Sciatic nerve (tissue), 2 donors: ENCODE data around the gene AGAP1. TPM values are rescaled to one million over a fixed set of nuclear protein-coding genes. Genes with fewer than 3 reads are reported as not detected.

Experiments
- ATAC-seq: fragments of 200-7000 bp; cut with Tn5 transposase; one replicate; pipeline ENCODE4 v1.9.1; 2020; ENCODE audit warnings: mild to moderate bottlenecking, moderate library complexity
- DNase-seq: peaks from one replicate; pipeline ENCODE4 v3.0.0-alpha.2; 2020; ENCODE audit warnings: low spot score
- intact Hi-C: fragments of 100-400 bp; cut with DNase I; formaldehyde crosslinking; loops from one replicate; pipeline ENCODE4 v1.14.2; 2022
- total RNA-seq: library from RNA; stranded (reverse); fragmentation: NEBNext Ultra II Directional; extraction: Animal tissue kit (Norgen Biotek cat#: 25700); gene quantifications from one replicate; pipeline ENCODE4 v1.2.1, GENCODE V29; 2021
- donor health status: DM: no; HTN: no; CAD: no.
- donor health status: DM: no; HTN: no; CAD: no.

AGAP1 gene
- total RNA-seq, 1 donor from 2014 or later = 62.9 TPM

GRCh38 chr2:235661167-235661937 lies 167.5 kb downstream of the AGAP1 start:
- no peak for DNase-seq
- intact Hi-C loops = no loop called here
- ATAC-seq = peak; percentile 8

GRCh38 chr2:235661952-235662351 lies 168.1 kb downstream of the AGAP1 start:
- ATAC-seq (no peak), DNase-seq (no peak)
- intact Hi-C loops = no loop called here

- ATAC-seq (no peak), DNase-seq (no peak)
- intact Hi-C loops = no loop called here
These were observed 170.0 kb downstream of the AGAP1 start for GRCh38 chr2:235663875-235664274.

GRCh38 chr2:235665661-235666212 lies 171.9 kb downstream of the AGAP1 start:
- ATAC-seq (no peak), DNase-seq (no peak)
- intact Hi-C loops = no loop called here

DNA sequence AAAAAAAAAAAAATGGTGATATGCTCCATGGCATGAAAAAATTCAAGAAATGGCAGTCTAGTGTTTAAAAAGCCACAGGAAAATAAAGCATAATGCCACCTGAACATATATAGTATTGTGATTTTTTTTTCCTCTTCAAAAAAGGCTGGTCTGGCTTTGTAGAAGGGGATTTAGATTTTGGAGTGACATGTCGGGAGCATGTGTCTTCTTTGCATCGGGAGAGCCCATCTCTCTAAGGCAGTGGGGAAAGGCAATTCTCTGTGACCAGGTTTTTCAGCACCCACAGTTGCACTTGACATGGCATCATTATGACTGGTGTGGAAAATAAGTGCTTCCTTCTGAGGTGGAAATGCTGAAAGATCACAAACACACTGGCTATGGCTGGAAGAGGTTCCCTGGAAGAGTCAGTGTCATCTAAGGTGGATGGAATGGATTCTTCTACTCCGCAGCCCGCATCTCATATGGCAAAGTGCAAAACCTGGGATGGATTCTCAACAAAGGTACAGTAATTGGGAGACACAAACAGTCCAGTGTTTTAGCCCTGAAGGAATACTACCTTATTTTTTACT lies 172.5 kb downstream of the AGAP1 start:
- intact Hi-C loops = no loop called here
- ATAC-seq = peak; percentile 58
- DNase-seq = no peak

GRCh38 chr2:235668782-235669181 lies 174.9 kb downstream of the AGAP1 start:
- no peak for ATAC-seq
- no peak for DNase-seq
- intact Hi-C loops = no loop called here

DNA sequence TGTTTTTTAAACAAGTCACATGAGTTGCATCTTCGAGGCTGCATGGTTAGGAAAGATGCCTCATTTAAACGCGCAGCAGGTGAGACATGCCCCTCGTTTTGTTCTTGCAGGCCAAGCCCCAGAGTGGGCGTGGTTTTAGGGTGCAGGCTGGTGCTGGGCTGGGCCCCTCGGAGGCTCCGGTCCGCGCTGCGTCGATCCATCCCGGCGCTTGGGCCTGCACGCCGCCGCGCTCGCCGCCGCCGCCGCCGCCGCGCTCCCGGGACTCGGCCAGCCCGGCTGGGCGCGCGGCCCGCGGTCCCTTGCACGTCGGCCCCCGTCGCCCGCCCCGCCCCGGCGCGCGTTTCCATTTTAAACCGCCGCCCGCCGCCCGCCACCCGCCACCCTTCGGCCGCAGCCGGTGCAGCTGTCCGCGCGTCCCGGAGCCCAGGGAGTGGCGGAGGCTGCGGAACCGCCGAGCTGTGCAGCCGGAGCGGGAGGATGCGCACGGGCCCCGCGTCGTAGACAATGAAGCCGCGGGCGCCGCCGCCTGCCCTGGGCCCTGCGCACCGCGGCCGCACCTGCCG lies 175.5 kb downstream of the AGAP1 start:
- intact Hi-C loops = no loop called here
- peak; percentile 66 for ATAC-seq
- peak; percentile 77 for DNase-seq

GRCh38 chr2:235669983-235670962 lies 176.4 kb downstream of the AGAP1 start:
- intact Hi-C loops = loop anchor here (5.0 kb wide), 1 partner anchor 73 kb away; no protein-coding TSS in a partner anchor
- peak; percentile 78 for ATAC-seq
- DNase-seq = peak; percentile 80

DNA sequence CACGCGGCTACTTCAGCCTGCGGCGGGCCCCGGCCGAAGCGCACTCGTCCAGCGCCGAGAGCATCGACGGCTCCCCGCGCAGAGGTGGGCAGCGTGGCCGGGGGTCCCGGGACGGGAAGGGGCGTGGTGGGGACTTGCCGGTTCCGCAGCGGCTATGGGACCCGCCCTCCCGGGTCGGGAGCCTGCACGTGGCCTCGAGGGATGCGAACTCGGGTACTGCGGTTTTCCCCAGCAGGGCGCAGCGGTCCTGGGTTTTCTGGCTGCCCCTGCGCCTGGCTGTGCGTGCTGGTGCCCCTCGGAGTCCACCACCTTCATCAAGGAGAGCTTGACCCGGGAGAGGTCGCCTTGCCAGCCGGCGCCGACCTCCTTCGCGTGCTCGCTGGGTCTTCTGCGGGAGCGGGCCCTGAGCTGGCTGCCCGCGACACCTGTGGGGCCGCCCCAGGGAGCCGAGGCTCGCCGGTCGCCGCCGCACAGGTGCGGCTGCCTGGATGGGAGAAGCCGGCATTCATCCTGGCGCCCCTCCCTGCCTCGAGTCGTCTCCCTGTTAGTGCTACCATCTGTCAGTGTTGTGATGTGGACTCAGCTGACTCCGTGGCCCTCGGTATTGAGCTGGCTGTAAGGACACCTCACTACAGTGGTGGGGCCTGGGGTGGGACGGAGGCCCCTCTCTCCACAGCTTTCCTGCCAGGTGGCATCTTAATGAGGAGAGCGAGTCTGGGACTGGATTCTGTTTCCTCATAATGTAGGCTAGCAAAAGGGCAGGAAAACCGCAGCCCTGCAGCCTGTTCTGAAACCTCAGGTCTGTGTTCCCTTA lies 177.3 kb downstream of the AGAP1 start:
- no peak for ATAC-seq
- intact Hi-C loops = loop anchor here (5.0 kb wide), 1 partner anchor 74 kb away; no protein-coding TSS in a partner anchor
- DNase-seq = no peak

GRCh38 chr2:235672720-235673119 lies 178.9 kb downstream of the AGAP1 start:
- no peak for ATAC-seq
- intact Hi-C loops = loop anchor here (5.0 kb wide), 1 partner anchor 75 kb away; no protein-coding TSS in a partner anchor
- DNase-seq = no peak

GRCh38 chr2:235674146-235674545 lies 180.3 kb downstream of the AGAP1 start:
- ATAC-seq = no peak
- no peak for DNase-seq
- intact Hi-C loops = loop anchor here (5.0 kb wide), 1 partner anchor 77 kb away; no protein-coding TSS in a partner anchor

GRCh38 chr2:235674812-235675211 lies 181.0 kb downstream of the AGAP1 start:
- DNase-seq (no peak), ATAC-seq (no peak)
- intact Hi-C loops = loop anchor here (5.0 kb wide), 1 partner anchor 78 kb away; no protein-coding TSS in a partner anchor

DNA sequence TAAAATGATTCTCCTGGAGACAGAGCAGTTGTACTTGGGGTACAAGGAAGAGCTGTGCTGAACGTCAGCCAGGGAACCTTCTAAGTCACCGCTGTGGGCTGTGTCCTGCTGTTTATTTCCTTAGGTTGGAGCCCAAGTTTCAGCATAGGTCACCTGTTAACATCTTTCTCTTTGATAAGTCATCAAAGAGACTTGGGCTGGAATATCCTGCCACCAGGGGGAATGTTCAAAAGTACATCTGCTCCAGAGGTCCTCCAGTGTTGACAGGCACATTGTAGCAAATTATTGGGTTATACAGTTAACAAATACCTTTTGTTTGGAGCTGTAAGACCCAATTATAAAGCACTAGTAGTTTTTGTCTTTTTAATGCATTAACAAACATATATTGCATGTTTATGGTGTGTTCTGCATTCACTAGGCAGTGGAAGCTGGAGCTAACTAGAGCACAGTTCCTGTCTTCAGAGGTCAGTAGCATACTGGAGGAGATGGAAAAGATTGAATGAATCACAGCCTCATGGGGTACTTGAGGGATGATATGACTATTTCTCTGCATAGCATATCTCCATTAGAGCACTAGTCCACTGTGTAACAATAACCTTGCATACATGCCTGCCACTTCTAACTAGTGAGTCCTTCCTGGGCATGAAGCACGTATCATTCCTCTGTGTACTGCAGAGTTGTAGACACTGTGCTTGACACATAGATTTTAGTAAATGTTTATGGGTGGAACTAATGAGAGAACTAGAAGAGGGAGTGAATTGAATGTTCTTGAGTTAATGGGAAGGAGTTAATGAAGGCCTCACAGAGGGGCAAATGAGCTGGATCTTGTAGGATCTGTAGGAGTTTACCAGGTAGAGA lies 182.1 kb downstream of the AGAP1 start:
- intact Hi-C loops = no loop called here
- DNase-seq (no peak), ATAC-seq (no peak)

DNA sequence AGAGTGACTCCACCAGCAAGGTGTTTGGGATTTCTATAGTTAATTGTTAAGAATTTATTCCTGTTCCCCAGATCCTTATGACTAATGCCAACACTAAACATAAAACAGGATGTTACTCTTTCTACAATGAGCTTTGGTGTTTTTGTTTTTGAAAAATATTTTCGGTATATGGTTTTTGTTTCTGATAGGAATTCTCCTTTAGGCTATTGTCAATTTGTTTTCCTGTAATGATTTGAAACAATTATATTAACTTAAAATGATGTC lies 182.6 kb downstream of the AGAP1 start:
- ATAC-seq (no peak), DNase-seq (no peak)
- intact Hi-C loops = no loop called here

DNA sequence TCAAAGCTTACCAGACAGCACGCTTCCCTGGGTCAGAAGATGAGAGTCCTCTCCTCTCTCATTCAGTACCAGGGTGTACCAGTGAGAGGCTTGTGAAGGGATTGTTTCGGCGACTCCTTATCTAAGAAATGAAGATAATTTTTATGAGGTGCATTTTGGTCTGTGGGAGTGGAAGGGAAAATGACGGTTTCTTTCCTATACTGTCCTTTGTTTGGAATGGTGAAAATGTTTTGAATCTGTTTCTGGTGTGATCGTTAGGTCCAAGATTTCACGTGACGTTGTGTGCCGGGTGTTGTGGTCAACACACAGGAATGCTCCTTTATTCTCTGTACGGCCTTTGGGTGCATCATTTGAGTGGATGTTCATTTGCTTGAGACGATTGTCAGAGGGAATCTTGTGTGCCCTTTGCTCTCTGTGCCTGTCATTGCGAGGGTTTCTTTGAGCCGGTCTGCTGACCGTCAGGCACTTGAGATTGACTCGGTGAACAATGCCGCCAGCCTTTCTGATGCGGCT lies 183.5 kb downstream of the AGAP1 start:
- intact Hi-C loops = no loop called here
- no peak for ATAC-seq
- no peak for DNase-seq

GRCh38 chr2:235677937-235678336 lies 184.1 kb downstream of the AGAP1 start:
- ATAC-seq (no peak), DNase-seq (no peak)
- intact Hi-C loops = no loop called here

DNA sequence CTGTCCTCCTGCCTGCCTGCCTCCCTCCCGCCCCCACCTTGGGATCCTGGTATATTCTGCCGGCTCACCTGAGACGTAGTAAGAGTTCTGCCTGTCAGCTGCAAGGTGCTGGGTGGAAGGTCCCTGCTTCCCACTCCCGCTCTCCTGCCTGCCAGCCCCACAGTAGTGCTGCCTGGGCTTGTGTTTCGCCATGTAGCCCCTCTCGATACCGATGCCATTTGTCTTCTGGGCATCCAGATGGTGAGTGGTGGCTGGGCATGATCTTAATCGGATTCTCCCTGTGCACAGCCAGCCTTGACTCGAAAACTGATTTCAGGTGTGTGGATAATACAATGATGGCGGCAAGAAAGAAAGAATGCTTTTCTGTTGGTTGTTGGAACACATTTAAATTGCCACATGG lies 184.9 kb downstream of the AGAP1 start:
- intact Hi-C loops = no loop called here
- ATAC-seq (no peak), DNase-seq (no peak)
